H1 (cell line): ENCODE data around the gene C19orf53. TPM values are rescaled to one million over a fixed set of nuclear protein-coding genes. Genes with fewer than 3 reads are reported as not detected.

Experiments used
- EP300 ChIP-seq, 2 experiments: IDR thresholded peaks; 1 replicate in 1 of 2; 2 replicates in 1 of 2; pipeline ENCODE4 v1.6.1; 2011 to 2012; ENCODE audit warnings: low read depth in 2 of 2, low read length in 2 of 2, mild to moderate bottlenecking in 2 of 2, borderline replicate concordance in 1 of 2, inconsistent platforms in 1 of 2, moderate library complexity in 1 of 2
- FOSL1 ChIP-seq: IDR thresholded peaks from 2 replicates; pipeline ENCODE4 v1.6.1; 2011; ENCODE audit warnings: mild to moderate bottlenecking, low read depth, low read length, moderate library complexity; ENCODE audit not compliant: insufficient read depth
- HDAC2 ChIP-seq, 2 experiments: fragments of 300-600 bp in 1 of 2; sonication (generic) in 1 of 2; IDR thresholded peaks; 2 replicates each; pipeline ENCODE4 v1.6.1; 2011 to 2012; ENCODE audit warnings: low read depth in 2 of 2, low read length in 2 of 2, mild to moderate bottlenecking in 2 of 2, moderate library complexity in 2 of 2, borderline replicate concordance in 1 of 2, inconsistent platforms in 1 of 2
- HDAC6 ChIP-seq: IDR thresholded peaks from one replicate; pipeline ENCODE4 v1.7.1; 2012; ENCODE audit warnings: low read depth, mild to moderate bottlenecking, inconsistent platforms, low read length, moderate library complexity
- NANOG ChIP-seq: IDR thresholded peaks from 2 replicates; pipeline ENCODE4 v1.6.1; 2011; ENCODE audit warnings: low read length, low read depth, mild to moderate bottlenecking, inconsistent platforms; ENCODE audit not compliant: insufficient read depth, poor library complexity, severe bottlenecking
- RNF2 ChIP-seq: fragments of 200-900, 300-1000 bp; sonication (generic); IDR thresholded peaks from 2 replicates; pipeline ENCODE4 v1.7.1; 2016; ENCODE audit warnings: borderline replicate concordance, low read depth, mild to moderate bottlenecking, antibody characterized with exemption, low read length; ENCODE audit not compliant: poor library complexity, severe bottlenecking; ENCODE audit errors: missing control alignments
- TAF1 ChIP-seq: IDR thresholded peaks from 2 replicates; pipeline ENCODE4 v1.6.1; 2011; ENCODE audit warnings: mild to moderate bottlenecking, low read depth, low read length
- polyA plus RNA-seq, 7 experiments: library from polyadenylated mRNA; depleted of rRNA in 3 of 7; stranded (reverse) in 5 of 7; unstranded in 2 of 7; fragments of >200 nt in 5 of 7; fragments of 200-250 nt in 2 of 7; gene quantifications; 1 replicate in 5 of 7; 2 replicates in 1 of 7; 4 replicates in 1 of 7; pipeline versions ENCODE4 v1.2.1 to v1.2.3, GENCODE V29; 2011 to 2013; ENCODE audit warnings: missing spikeins in 2 of 7, mixed read lengths in 2 of 7
- total RNA-seq: library from RNA; stranded (reverse); fragmentation: NEBNext Ultra II Directional; extraction: Animal tissue kit (Norgen Biotek cat#: 25700); gene quantifications from 2 replicates; pipeline ENCODE4 v1.2.1, GENCODE V29; 2021
- TF ChIP-seq, protein P1 (sequence below): fragments of 300-600 bp; sonication (generic); IDR thresholded peaks from 2 replicates; pipeline ENCODE4 v1.7.1; 2012; ENCODE audit warnings: low read length, moderate library complexity, mild to moderate bottlenecking, inconsistent platforms; ENCODE audit not compliant: insufficient replicate concordance

The C19orf53 gene
- total and polyA plus RNA-seq, 2 of the 8 experiments (the other 6 are each of a cell fraction or from before 2014, with no cell fraction given) = 104 to 169 TPM

- TF ChIP-seq HDAC2 (IDR thresholded peaks at IDR 0.05; ENCODE audit: borderline replicate concordance in 1 of 2, low read depth in 2 of 2, low read length in 2 of 2) = no peak
- TF ChIP-seq RNF2 = no peak
- no peak for TF ChIP-seq FOSL1
- TF ChIP-seq, protein P1, sequence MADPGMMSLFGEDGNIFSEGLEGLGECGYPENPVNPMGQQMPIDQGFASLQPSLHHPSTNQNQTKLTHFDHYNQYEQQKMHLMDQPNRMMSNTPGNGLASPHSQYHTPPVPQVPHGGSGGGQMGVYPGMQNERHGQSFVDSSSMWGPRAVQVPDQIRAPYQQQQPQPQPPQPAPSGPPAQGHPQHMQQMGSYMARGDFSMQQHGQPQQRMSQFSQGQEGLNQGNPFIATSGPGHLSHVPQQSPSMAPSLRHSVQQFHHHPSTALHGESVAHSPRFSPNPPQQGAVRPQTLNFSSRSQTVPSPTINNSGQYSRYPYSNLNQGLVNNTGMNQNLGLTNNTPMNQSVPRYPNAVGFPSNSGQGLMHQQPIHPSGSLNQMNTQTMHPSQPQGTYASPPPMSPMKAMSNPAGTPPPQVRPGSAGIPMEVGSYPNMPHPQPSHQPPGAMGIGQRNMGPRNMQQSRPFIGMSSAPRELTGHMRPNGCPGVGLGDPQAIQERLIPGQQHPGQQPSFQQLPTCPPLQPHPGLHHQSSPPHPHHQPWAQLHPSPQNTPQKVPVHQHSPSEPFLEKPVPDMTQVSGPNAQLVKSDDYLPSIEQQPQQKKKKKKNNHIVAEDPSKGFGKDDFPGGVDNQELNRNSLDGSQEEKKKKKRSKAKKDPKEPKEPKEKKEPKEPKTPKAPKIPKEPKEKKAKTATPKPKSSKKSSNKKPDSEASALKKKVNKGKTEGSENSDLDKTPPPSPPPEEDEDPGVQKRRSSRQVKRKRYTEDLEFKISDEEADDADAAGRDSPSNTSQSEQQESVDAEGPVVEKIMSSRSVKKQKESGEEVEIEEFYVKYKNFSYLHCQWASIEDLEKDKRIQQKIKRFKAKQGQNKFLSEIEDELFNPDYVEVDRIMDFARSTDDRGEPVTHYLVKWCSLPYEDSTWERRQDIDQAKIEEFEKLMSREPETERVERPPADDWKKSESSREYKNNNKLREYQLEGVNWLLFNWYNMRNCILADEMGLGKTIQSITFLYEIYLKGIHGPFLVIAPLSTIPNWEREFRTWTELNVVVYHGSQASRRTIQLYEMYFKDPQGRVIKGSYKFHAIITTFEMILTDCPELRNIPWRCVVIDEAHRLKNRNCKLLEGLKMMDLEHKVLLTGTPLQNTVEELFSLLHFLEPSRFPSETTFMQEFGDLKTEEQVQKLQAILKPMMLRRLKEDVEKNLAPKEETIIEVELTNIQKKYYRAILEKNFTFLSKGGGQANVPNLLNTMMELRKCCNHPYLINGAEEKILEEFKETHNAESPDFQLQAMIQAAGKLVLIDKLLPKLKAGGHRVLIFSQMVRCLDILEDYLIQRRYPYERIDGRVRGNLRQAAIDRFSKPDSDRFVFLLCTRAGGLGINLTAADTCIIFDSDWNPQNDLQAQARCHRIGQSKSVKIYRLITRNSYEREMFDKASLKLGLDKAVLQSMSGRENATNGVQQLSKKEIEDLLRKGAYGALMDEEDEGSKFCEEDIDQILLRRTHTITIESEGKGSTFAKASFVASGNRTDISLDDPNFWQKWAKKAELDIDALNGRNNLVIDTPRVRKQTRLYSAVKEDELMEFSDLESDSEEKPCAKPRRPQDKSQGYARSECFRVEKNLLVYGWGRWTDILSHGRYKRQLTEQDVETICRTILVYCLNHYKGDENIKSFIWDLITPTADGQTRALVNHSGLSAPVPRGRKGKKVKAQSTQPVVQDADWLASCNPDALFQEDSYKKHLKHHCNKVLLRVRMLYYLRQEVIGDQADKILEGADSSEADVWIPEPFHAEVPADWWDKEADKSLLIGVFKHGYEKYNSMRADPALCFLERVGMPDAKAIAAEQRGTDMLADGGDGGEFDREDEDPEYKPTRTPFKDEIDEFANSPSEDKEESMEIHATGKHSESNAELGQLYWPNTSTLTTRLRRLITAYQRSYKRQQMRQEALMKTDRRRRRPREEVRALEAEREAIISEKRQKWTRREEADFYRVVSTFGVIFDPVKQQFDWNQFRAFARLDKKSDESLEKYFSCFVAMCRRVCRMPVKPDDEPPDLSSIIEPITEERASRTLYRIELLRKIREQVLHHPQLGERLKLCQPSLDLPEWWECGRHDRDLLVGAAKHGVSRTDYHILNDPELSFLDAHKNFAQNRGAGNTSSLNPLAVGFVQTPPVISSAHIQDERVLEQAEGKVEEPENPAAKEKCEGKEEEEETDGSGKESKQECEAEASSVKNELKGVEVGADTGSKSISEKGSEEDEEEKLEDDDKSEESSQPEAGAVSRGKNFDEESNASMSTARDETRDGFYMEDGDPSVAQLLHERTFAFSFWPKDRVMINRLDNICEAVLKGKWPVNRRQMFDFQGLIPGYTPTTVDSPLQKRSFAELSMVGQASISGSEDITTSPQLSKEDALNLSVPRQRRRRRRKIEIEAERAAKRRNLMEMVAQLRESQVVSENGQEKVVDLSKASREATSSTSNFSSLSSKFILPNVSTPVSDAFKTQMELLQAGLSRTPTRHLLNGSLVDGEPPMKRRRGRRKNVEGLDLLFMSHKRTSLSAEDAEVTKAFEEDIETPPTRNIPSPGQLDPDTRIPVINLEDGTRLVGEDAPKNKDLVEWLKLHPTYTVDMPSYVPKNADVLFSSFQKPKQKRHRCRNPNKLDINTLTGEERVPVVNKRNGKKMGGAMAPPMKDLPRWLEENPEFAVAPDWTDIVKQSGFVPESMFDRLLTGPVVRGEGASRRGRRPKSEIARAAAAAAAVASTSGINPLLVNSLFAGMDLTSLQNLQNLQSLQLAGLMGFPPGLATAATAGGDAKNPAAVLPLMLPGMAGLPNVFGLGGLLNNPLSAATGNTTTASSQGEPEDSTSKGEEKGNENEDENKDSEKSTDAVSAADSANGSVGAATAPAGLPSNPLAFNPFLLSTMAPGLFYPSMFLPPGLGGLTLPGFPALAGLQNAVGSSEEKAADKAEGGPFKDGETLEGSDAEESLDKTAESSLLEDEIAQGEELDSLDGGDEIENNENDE = no peak
- TF ChIP-seq NANOG = no peak
- TF ChIP-seq HDAC6 = no peak
- TF ChIP-seq EP300 (IDR thresholded peaks at IDR 0.05; ENCODE audit: borderline replicate concordance in 1 of 2, low read depth in 2 of 2, low read length in 2 of 2) = peak in 1 of 2 experiments; percentile 64; a peak in 1 of 3 replicates
- peak; percentile 66; the same call in 1 of the 2 replicates for TF ChIP-seq TAF1
Observed at GRCh38 chr19:13817615-13818371, 43.5 kb downstream of the C19orf53 start (continued).
